H1 (cell line): ENCODE results near the gene IFT74. TPM values are rescaled to one million over a fixed set of nuclear protein-coding genes. Genes with fewer than 3 reads are reported as not detected.
"Not testable (repeated sequence)": the region's sequence is repeated elsewhere in the genome, so short reads cannot be mapped to it uniquely, and the experiment has no call there.

Experiments used
- CTCF ChIA-PET: fragments of 300-600 bp; sonication (Branson Sonifier 250); formaldehyde crosslinking; loops from one replicate; lab custom pipeline; 2021; ENCODE audit not compliant: partially characterized antibody; lab: Charles Lee
- POLR2A ChIA-PET: fragments of 300-600 bp; sonication (Branson Sonifier 250); formaldehyde crosslinking; loops from one replicate; lab custom pipeline; 2021; ENCODE audit warnings: inconsistent platforms; ENCODE audit not compliant: partially characterized antibody; lab: Charles Lee
- DNase-seq, 2 experiments: peaks; one replicate each; pipeline versions ENCODE4 v3.0.0 to v3.0.0-alpha.2; 2010 to 2022; ENCODE audit warnings: low spot score in 2 of 2, low read depth in 1 of 2, mixed read lengths in 1 of 2
- FAIRE-seq: peaks from 2 replicates; lab custom pipeline; 2011; peaks lifted over from hg19 to GRCh38; lab: Jason Lieb, UNC
- H2AFZ ChIP-seq: 2 replicates; pipeline ENCODE4 v1.8.1; 2012; ENCODE audit warnings: low read length, inconsistent platforms
- H2AK5ac ChIP-seq: 2 replicates; pipeline ENCODE4 v1.6.1; 2013; ENCODE audit warnings: low read depth, low read length
- H2BK120ac ChIP-seq: replicated peaks from 2 replicates; pipeline ENCODE3; 2013; ENCODE audit warnings: low read depth, low read length, inconsistent platforms
- H2BK12ac ChIP-seq: 2 replicates; pipeline ENCODE4 v1.6.1; 2013; ENCODE audit warnings: low read depth, low read length
- H2BK15ac ChIP-seq: 2 replicates; pipeline ENCODE4 v1.6.1; 2013; ENCODE audit warnings: low read length
- H2BK20ac ChIP-seq: 2 replicates; pipeline ENCODE4 v1.6.1; 2013; ENCODE audit warnings: low read length
- H2BK5ac ChIP-seq: 2 replicates; pipeline ENCODE4 v1.6.1; 2013; ENCODE audit warnings: low read depth, low read length
- H3K14ac ChIP-seq: 2 replicates; pipeline ENCODE4 v1.6.1; 2013; ENCODE audit warnings: inconsistent platforms; ENCODE audit not compliant: insufficient read length
- H3K18ac ChIP-seq: 2 replicates; pipeline ENCODE4 v1.6.1; 2013; ENCODE audit warnings: low read length; ENCODE audit errors: extremely low read depth
- H3K23ac ChIP-seq: 2 replicates; pipeline ENCODE4 v1.6.1; 2013; ENCODE audit warnings: inconsistent platforms; ENCODE audit not compliant: insufficient read length
- H3K23me2 ChIP-seq: 2 replicates; pipeline ENCODE4 v1.6.1; 2013; ENCODE audit warnings: low read depth, low read length
- H3K27ac ChIP-seq: 2 replicates; pipeline ENCODE4 v1.6.1; 2011; ENCODE audit warnings: low read depth, low read length, inconsistent platforms
- H3K27me3 ChIP-seq, 4 experiments: replicated peaks in 1 of 4; 1 replicate in 1 of 4; 2 replicates in 3 of 4; pipeline versions ENCODE4 v1.6.1 to v1.8.1; 2011 to 2013; ENCODE audit warnings: low read length in 3 of 4, mild to moderate bottlenecking in 3 of 4, inconsistent platforms in 2 of 4, mixed read lengths in 2 of 4, moderate library complexity in 1 of 4; ENCODE audit not compliant: control insufficient read depth in 3 of 4, insufficient read depth in 3 of 4; ENCODE audit errors: extremely low read depth in 1 of 4
- H3K36me3 ChIP-seq, 4 experiments: 2 replicates each; pipeline versions ENCODE4 v1.6.1 to v1.8.1; 2011 to 2013; ENCODE audit warnings: mild to moderate bottlenecking in 4 of 4, low read length in 3 of 4, moderate library complexity in 2 of 4, control low read depth in 1 of 4, inconsistent platforms in 1 of 4; ENCODE audit not compliant: insufficient read depth in 4 of 4, control insufficient read depth in 2 of 4
- H3K4ac ChIP-seq: replicated peaks from 2 replicates; pipeline ENCODE3; 2013; ENCODE audit warnings: low read length, low read depth, mixed read lengths, inconsistent platforms; ENCODE audit not compliant: insufficient read length
- H3K4me1 ChIP-seq, 4 experiments: replicated peaks in 1 of 4; 1 replicate in 1 of 4; 2 replicates in 3 of 4; pipeline versions ENCODE4 v1.6.1 to v1.8.1; 2011 to 2013; ENCODE audit warnings: low read length in 3 of 4, inconsistent platforms in 2 of 4, mixed read lengths in 1 of 4; ENCODE audit not compliant: insufficient read depth in 4 of 4, control insufficient read depth in 3 of 4
- H3K4me2 ChIP-seq, 2 experiments: 2 replicates each; pipeline versions ENCODE4 v1.6.1 to v1.8.1; 2011 to 2013; ENCODE audit warnings: low read depth in 2 of 2, low read length in 2 of 2, control low read depth in 1 of 2, inconsistent platforms in 1 of 2, mild to moderate bottlenecking in 1 of 2; ENCODE audit not compliant: insufficient read depth in 1 of 2
- H3K4me3 ChIP-seq, 4 experiments: fragments of 200-600, 300-600 bp in 1 of 4; sonication (generic), shearing (Covaris generic), sonication (Bioruptor Twin) in 1 of 4; 2 replicates each; pipeline versions ENCODE4 v1.5.1 to v1.8.1; 2011 to 2016; ENCODE audit warnings: low read length in 4 of 4, low read depth in 3 of 4, control low read depth in 2 of 4, inconsistent platforms in 2 of 4, mild to moderate bottlenecking in 2 of 4, mixed read lengths in 1 of 4, moderate library complexity in 1 of 4; ENCODE audit not compliant: insufficient read depth in 2 of 4; ENCODE audit errors: extremely low read depth in 1 of 4
- H3K56ac ChIP-seq: replicated peaks from 2 replicates; pipeline ENCODE3; 2013; ENCODE audit warnings: low read depth, mild to moderate bottlenecking, mixed read lengths, low read length, inconsistent platforms; ENCODE audit not compliant: insufficient read length
- H3K79me1 ChIP-seq: 2 replicates; pipeline ENCODE4 v1.6.1; 2013; ENCODE audit warnings: low read depth, low read length, control low read depth
- H3K79me2 ChIP-seq, 2 experiments: 2 replicates each; pipeline versions ENCODE4 v1.6.1 to v1.8.1; 2012 to 2013; ENCODE audit warnings: low read length in 2 of 2, mild to moderate bottlenecking in 2 of 2, inconsistent platforms in 1 of 2; ENCODE audit not compliant: insufficient read depth in 2 of 2, control insufficient read depth in 1 of 2
- H3K9ac ChIP-seq, 4 experiments: replicated peaks in 1 of 4; 1 replicate in 1 of 4; 2 replicates in 3 of 4; pipeline versions ENCODE4 v1.6.1 to v1.8.1; 2011 to 2013; ENCODE audit warnings: low read depth in 3 of 4, low read length in 3 of 4, control low read depth in 2 of 4, mild to moderate bottlenecking in 2 of 4, moderate library complexity in 2 of 4, inconsistent platforms in 1 of 4; ENCODE audit errors: extremely low read depth in 1 of 4
- H3K9me3 ChIP-seq, 2 experiments: 2 replicates each; pipeline versions ENCODE4 v1.6.1 to v1.8.1; 2012 to 2013; ENCODE audit warnings: mild to moderate bottlenecking in 2 of 2, moderate library complexity in 2 of 2, control low read depth in 1 of 2, inconsistent platforms in 1 of 2, low read depth in 1 of 2, low read length in 1 of 2, mixed read lengths in 1 of 2; ENCODE audit not compliant: insufficient read depth in 2 of 2
- H4K20me1 ChIP-seq, 2 experiments: replicated peaks in 1 of 2; 2 replicates each; pipeline versions ENCODE3 to v1.8.1; 2011 to 2013; ENCODE audit warnings: inconsistent platforms in 2 of 2, low read length in 2 of 2, mild to moderate bottlenecking in 1 of 2; ENCODE audit not compliant: insufficient read depth in 2 of 2, control insufficient read depth in 1 of 2
- H4K5ac ChIP-seq: 2 replicates; pipeline ENCODE4 v1.6.1; 2013; ENCODE audit warnings: low read length, low read depth, mixed read lengths, inconsistent platforms; ENCODE audit not compliant: insufficient read length
- H4K8ac ChIP-seq: 2 replicates; pipeline ENCODE4 v1.8.0; 2013; ENCODE audit warnings: mild to moderate bottlenecking, moderate library complexity, low read length, inconsistent platforms; ENCODE audit not compliant: insufficient read depth; ENCODE audit errors: extremely low read depth
- H4K91ac ChIP-seq: replicated peaks from 2 replicates; pipeline ENCODE3; 2013; ENCODE audit warnings: low read length, mixed read lengths, inconsistent platforms; ENCODE audit not compliant: insufficient read length
- WGBS, 2 experiments: shearing (Covaris generic) in 1 of 2; methylation state at CpG; one replicate each; pipeline versions ENCODE4 v1.1.6 to v1.1.7; 2013 to 2015; ENCODE audit warnings: low lambda C conversion rate in 2 of 2, mixed read lengths in 2 of 2, inconsistent platforms in 1 of 2, low coverage in 1 of 2, missing lambda C conversion rate in 1 of 2; ENCODE audit not compliant: insufficient replicate concordance in 2 of 2, insufficient coverage in 1 of 2, insufficient read length in 1 of 2; ENCODE audit errors: extremely low coverage in 1 of 2, missing lambda C conversion rate in 1 of 2; 5-methylcytosine and 5-hydroxymethylcytosine counted together
- polyA plus RNA-seq, 7 experiments: library from polyadenylated mRNA; depleted of rRNA in 3 of 7; stranded (reverse) in 5 of 7; unstranded in 2 of 7; fragments of >200 nt in 5 of 7; fragments of 200-250 nt in 2 of 7; gene quantifications; 1 replicate in 5 of 7; 2 replicates in 1 of 7; 4 replicates in 1 of 7; pipeline versions ENCODE4 v1.2.1 to v1.2.3, GENCODE V29; 2011 to 2013; ENCODE audit warnings: missing spikeins in 2 of 7, mixed read lengths in 2 of 7
- total RNA-seq: library from RNA; stranded (reverse); fragmentation: NEBNext Ultra II Directional; extraction: Animal tissue kit (Norgen Biotek cat#: 25700); gene quantifications from 2 replicates; pipeline ENCODE4 v1.2.1, GENCODE V29; 2021

The IFT74 gene
- total and polyA plus RNA-seq, 2 of the 8 experiments (the other 6 are each of a cell fraction or from before 2014, with no cell fraction given), result 4.4 to 17.8 TPM

- H3K56ac ChIP-seq, H3K4me1 ChIP-seq, DNase-seq, H4K5ac ChIP-seq, H4K91ac ChIP-seq, H3K14ac ChIP-seq, H3K79me1 ChIP-seq, H3K18ac ChIP-seq, H2AK5ac ChIP-seq, POLR2A ChIA-PET, H4K20me1 ChIP-seq, H3K4me3 ChIP-seq, H2BK12ac ChIP-seq, H3K9me3 ChIP-seq, H3K23ac ChIP-seq, H2AFZ ChIP-seq, H2BK120ac ChIP-seq, H3K79me2 ChIP-seq, H2BK5ac ChIP-seq, H2BK20ac ChIP-seq, H3K36me3 ChIP-seq, H3K27me3 ChIP-seq, H3K23me2 ChIP-seq, H3K9ac ChIP-seq, H4K8ac ChIP-seq, FAIRE-seq, H3K4ac ChIP-seq, H3K4me2 ChIP-seq, H2BK15ac ChIP-seq, H3K27ac ChIP-seq: not testable (repeated sequence)
- CTCF ChIA-PET, result interaction anchor here (1.5 kb wide), 1 partner anchor 12 kb away, joined by 8 read pairs; no protein-coding TSS in a partner anchor
- 94% methylated on average over 24 of the region's 27 CpGs; no CpG with 5 or more reads in 1 of the 2 experiments for WGBS, 2 experiments
These were observed 136.3 kb downstream of the IFT74 start for GRCh38 chr9:27092496-27092895.

GRCh38 chr9:27093384-27094067 lies 137.3 kb downstream of the IFT74 start:
- H2AFZ ChIP-seq, H3K4me2 ChIP-seq, H3K23ac ChIP-seq, H2BK15ac ChIP-seq, H2BK12ac ChIP-seq, H3K9me3 ChIP-seq, H3K4ac ChIP-seq, H2BK5ac ChIP-seq, H4K91ac ChIP-seq, H3K4me1 ChIP-seq, FAIRE-seq, H4K20me1 ChIP-seq, H3K18ac ChIP-seq, H2AK5ac ChIP-seq, H3K4me3 ChIP-seq, H3K14ac ChIP-seq, H3K56ac ChIP-seq, H3K79me1 ChIP-seq, H2BK20ac ChIP-seq, H3K9ac ChIP-seq, H3K79me2 ChIP-seq, H3K23me2 ChIP-seq, H3K36me3 ChIP-seq, POLR2A ChIA-PET, H4K8ac ChIP-seq, DNase-seq, H2BK120ac ChIP-seq, H3K27me3 ChIP-seq, H3K27ac ChIP-seq, H4K5ac ChIP-seq: not testable (repeated sequence)
- CTCF ChIA-PET, result interaction anchor here (1.4 to 1.6 kb wide), 3 partner anchors 11 to 154 kb away, joined by 3 to 8 read pairs (median 5); partner anchors contain the start of gene TEK
- 90% methylated on average over 17 of the region's 17 CpGs; no CpG with 5 or more reads in 1 of the 2 experiments for WGBS, 2 experiments
